ENCODE measurements around the gene PDE10A.

DNA sequence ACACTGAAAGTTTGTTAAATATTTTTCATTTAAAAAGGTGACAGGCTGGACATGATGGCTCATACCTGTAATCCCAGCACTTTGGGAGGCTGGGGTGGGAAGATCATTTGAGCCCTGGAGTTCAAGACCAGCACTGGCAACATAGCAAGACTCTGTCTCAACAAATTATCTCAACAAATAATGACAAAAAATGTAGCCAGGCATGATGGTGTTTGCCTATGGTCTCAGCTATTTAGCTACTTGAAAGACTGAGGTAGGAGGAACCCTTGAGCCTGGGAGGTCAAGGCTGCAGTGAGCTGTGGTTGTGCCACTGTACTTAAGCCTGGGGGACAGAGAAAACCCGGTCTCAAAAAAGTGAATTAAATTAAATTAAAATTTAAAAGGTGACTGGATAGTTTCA is 297.7 kb downstream of the PDE10A start:
- no peak for TF ChIP-seq CTCF (IDR thresholded peaks at IDR 0.05)
- TF ChIP-seq POLR2A (IDR thresholded peaks at IDR 0.05; ENCODE audit: low read depth): no peak

All from esophagus muscularis mucosa (tissue), 3 donors.